ENCODE results near the gene PDZRN4. TPM values are rescaled to one million over a fixed set of nuclear protein-coding genes. Genes with fewer than 3 reads are reported as not detected.
A peak's percentile ranks its signal among the peaks of the same experiment; 100 is the strongest.

PDZRN4 gene
- polyA plus RNA-seq, 3 donors = not detected

GRCh38 chr12:41605545-41606305 lies 417.6 kb downstream of the PDZRN4 start:
- 43% methylated on average over 6 of the region's 16 CpGs for WGBS (ENCODE audit: insufficient coverage)

More at GRCh38 chr12:41605545-41606305, 417.6 kb downstream of the PDZRN4 start:
- Mint-ChIP-seq H3K36me3 (peaks cover 0 to under 1% of the 10 kb centered on the region in 2 donors), H3K4me1 (peaks cover 3% of the 10 kb centered on the region), H3K27ac (no peak overlapping the region), H3K27me3 (ENCODE audit: low read depth in 3 of 3) (peaks cover 0 to 3% (median 0%) of the 10 kb centered on the region in 3 donors), H3K9me3 (peaks cover 0 to 3% (median under 1%) of the 10 kb centered on the region in 7 donors), H3K4me3 (no peak overlapping the region)
- no peak for TF ChIP-seq CTCF (IDR thresholded peaks at IDR 0.05)
- Histone ChIP-seq H2AFZ (ENCODE audit: insufficient read depth, low read depth, low read length, poor library complexity, severe bottlenecking) (no peak overlapping the region), H3K9ac (ENCODE audit: insufficient read depth, low read length, poor library complexity, severe bottlenecking) (no peak overlapping the region), H4K20me1 (ENCODE audit: insufficient read depth, low read length) (no peaks in the 10 kb centered on the region), H3K4me2 (replicated peaks; ENCODE audit: extremely low read depth, low read length, poor library complexity, severe bottlenecking) (peak overlapping the region; percentile 34), H3K4me1 (ENCODE audit: control insufficient read depth in 1 of 2, insufficient read depth in 2 of 2, low read length in 2 of 2) (peaks cover 23 to 26% of the 10 kb centered on the region in 2 donors), H3K79me2 (ENCODE audit: insufficient read depth, low read length) (no peaks in the 10 kb centered on the region), H3K9me3 (replicated peaks in 1 of 2; ENCODE audit: control insufficient read depth in 1 of 2, insufficient read depth in 1 of 2, low read length in 2 of 2) (no peaks in the 10 kb centered on the region), H3K27ac (ENCODE audit: low read depth in 1 of 2, low read length in 2 of 2) (peak overlapping the region in 1 of 2 donors; percentile 16), H3K27me3 (ENCODE audit: control insufficient read depth in 2 of 2, insufficient read depth in 2 of 2, low read length in 2 of 2) (no peaks in the 10 kb centered on the region), H3K4me3 (replicated peaks in 1 of 3; ENCODE audit: low read depth in 2 of 3, low read length in 3 of 3) (no peak overlapping the region), H3K36me3 (replicated peaks in 1 of 2; ENCODE audit: control insufficient read depth in 1 of 2, insufficient read depth in 2 of 2, low read length in 2 of 2) (no peaks in the 10 kb centered on the region)
- intact Hi-C loops (cut with micrococcal nuclease) = no loop called here
- peak; percentile 6 to 67 (median 8) for DNase-seq

Measured in CD14-positive monocyte (primary cell).